ENCODE results near the gene ENPEP.

Gene ENPEP

DNA sequence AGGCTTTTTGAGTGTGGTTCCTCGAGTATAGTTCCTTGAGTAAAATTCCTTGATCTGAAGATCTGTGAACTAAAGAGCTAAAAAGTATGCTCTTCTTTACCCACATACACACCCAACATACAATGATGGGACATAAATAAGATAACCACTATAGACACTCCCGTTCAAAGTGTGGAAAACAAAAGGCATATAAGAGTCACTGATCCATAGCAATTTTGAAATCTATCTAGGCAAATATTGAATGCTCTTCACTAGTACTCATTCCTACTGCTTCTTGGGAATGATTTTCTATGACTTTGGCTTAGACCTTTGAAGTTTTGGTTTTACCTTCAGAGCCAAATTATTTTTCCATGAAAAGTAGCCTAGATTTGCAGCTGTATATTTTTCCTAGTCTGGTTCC is 120.5 kb downstream of the ENPEP start:
- no peaks in the 10 kb centered on the region for H3K27me3 ChIP-seq (ENCODE audit: control insufficient read depth, insufficient read depth, low read length, poor library complexity, severe bottlenecking)
- H3K4me3 ChIP-seq (ENCODE audit: insufficient read depth, low read depth, low read length), result no peak overlapping the region
- 92 to 94% methylated on average over 1 to 2 of the region's 2 CpGs for WGBS, 2 experiments
- no peaks in the 10 kb centered on the region for H3K9me3 ChIP-seq (ENCODE audit: control insufficient read depth, low read length)
- no peaks in the 10 kb centered on the region for H3K36me3 ChIP-seq (ENCODE audit: control insufficient read depth, insufficient read depth, low read length)
- no peak overlapping the region for H3K27ac ChIP-seq (ENCODE audit: insufficient read depth, low read depth, low read length, poor library complexity, severe bottlenecking)
- no peaks in the 10 kb centered on the region for H3K4me1 ChIP-seq (ENCODE audit: control insufficient read depth, insufficient read depth, low read length)

DNA sequence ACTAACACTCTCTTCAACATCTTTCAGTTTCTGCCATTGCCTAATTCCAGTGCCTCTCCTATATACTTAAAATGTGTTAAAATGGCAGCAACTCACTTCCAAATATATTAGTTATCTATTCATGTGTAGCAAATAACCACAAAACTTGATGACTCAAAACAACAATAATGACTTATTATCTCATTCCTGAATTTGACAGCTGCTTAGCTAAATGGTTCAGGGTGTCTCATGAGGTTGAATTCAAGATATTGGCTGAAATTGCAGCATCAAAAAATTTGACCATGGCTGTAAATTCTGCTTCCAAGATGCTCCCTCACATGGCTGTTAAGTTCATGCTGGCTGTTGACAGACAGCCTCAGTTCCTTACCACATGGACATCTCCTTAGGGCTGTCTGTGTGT is 121.6 kb downstream of the ENPEP start:
- Histone ChIP-seq H3K27me3 (ENCODE audit: control insufficient read depth, insufficient read depth, low read length, poor library complexity, severe bottlenecking) (no peaks in the 10 kb centered on the region), H3K27ac (ENCODE audit: insufficient read depth, low read depth, low read length, poor library complexity, severe bottlenecking) (no peak overlapping the region), H3K4me1 (ENCODE audit: control insufficient read depth, insufficient read depth, low read length) (no peaks in the 10 kb centered on the region), H3K36me3 (ENCODE audit: control insufficient read depth, insufficient read depth, low read length) (no peaks in the 10 kb centered on the region), H3K9me3 (ENCODE audit: control insufficient read depth, low read length) (no peaks in the 10 kb centered on the region), H3K4me3 (ENCODE audit: insufficient read depth, low read depth, low read length) (no peak overlapping the region)

DNA sequence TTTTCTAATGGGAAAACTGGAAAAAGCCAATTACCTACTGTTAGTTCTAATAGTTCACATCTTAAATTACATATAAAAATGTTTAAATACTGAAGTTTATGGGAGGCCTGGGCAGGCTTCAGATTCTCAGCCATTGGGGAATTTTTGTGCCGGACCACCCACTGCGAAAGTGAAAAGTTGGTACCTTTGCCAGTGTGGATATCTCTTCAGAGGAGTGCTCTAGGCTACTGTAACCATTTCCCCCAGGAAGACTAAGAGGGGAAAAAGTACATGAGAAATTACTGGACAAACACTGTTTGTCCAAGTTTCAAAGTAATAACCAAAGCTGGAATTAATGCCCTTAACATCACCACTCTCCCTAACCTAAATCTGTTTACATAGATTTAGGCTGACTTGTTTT is 126.1 kb downstream of the ENPEP start:
- H3K4me3 ChIP-seq (ENCODE audit: insufficient read depth, low read depth, low read length), result no peak overlapping the region
- no peaks in the 10 kb centered on the region for H3K27me3 ChIP-seq (ENCODE audit: control insufficient read depth, insufficient read depth, low read length, poor library complexity, severe bottlenecking)
- H3K9me3 ChIP-seq (ENCODE audit: control insufficient read depth, low read length), result no peaks in the 10 kb centered on the region
- WGBS, 2 experiments, result 97 to 100% methylated on average over 2 of the region's 2 CpGs
- H3K27ac ChIP-seq (ENCODE audit: insufficient read depth, low read depth, low read length, poor library complexity, severe bottlenecking), result no peak overlapping the region
- no peaks in the 10 kb centered on the region for H3K36me3 ChIP-seq (ENCODE audit: control insufficient read depth, insufficient read depth, low read length)
- no peaks in the 10 kb centered on the region for H3K4me1 ChIP-seq (ENCODE audit: control insufficient read depth, insufficient read depth, low read length)

DNA sequence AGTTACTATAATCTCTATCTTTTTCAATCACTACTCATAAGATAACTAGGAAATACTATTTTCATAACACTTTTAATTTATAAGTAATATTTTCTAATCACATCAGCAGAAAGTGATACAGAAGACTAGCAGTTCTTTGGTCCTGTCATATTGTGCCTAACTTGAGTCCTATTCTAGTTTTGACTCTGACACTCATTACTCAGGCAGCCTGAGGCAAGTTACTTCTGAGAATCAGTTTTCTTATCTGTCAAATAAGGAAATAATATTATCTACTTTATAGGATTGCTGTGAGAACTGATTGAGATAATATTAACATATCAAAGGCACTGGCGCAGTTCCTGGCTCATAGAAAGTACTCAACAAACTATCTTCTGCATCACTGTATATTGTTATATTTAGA is 129.1 kb downstream of the ENPEP start:
- WGBS, 2 experiments, result no CpG with 5 or more reads among the region's 1 CpG
- Histone ChIP-seq H3K27me3 (ENCODE audit: control insufficient read depth, insufficient read depth, low read length, poor library complexity, severe bottlenecking) (no peaks in the 10 kb centered on the region), H3K36me3 (ENCODE audit: control insufficient read depth, insufficient read depth, low read length) (no peaks in the 10 kb centered on the region)

DNA sequence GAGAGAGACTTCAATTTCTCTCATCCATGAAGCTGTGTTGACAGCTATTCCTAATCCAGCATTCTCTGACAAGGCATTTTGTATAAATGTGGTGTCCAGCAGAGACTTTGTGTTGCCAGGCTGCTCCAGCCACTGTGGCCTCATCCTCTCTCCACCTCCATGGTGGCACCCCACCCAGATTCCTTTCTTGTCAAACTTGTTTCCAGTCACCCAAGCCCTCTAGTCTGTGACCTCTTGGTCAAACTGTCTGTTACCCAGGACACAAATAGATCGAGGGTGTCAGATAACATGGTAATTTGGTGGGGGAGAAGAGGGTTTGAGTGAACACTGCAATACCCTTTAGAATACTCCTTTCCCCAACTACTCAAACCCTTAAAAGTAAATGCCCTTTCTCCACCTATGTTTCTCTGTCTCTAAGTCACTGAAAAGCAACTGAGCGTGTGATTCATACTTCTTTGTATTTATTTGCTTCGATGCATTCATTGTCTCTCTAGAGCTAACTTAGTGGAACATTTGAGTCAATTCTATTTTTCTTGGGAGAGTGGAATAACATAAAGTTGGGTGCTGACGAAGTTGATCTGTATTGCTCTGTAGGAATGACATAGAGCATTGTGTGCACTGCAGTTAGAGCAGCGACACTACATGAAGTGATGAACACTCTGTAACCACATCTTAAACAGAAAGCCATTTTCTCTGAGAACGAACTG is 133.2 kb downstream of the ENPEP start:
- Histone ChIP-seq H3K4me3 (ENCODE audit: insufficient read depth, low read depth, low read length) (no peak overlapping the region), H3K27me3 (ENCODE audit: control insufficient read depth, insufficient read depth, low read length, poor library complexity, severe bottlenecking) (peaks cover 40% of the 10 kb centered on the region), H3K36me3 (ENCODE audit: control insufficient read depth, insufficient read depth, low read length) (no peaks in the 10 kb centered on the region), H3K9me3 (ENCODE audit: control insufficient read depth, low read length) (no peaks in the 10 kb centered on the region), H3K27ac (ENCODE audit: insufficient read depth, low read depth, low read length, poor library complexity, severe bottlenecking) (no peak overlapping the region), H3K4me1 (ENCODE audit: control insufficient read depth, insufficient read depth, low read length) (peaks cover 11% of the 10 kb centered on the region)
- 81 to 82% methylated on average over 5 to 6 of the region's 6 CpGs for WGBS, 2 experiments

More for the DNA sequence above, 129.1 kb downstream of the ENPEP start:
- no peak overlapping the region for H3K4me3 ChIP-seq (ENCODE audit: insufficient read depth, low read depth, low read length)
- no peaks in the 10 kb centered on the region for H3K9me3 ChIP-seq (ENCODE audit: control insufficient read depth, low read length)
- H3K4me1 ChIP-seq (ENCODE audit: control insufficient read depth, insufficient read depth, low read length), result peaks cover 6% of the 10 kb centered on the region
- H3K27ac ChIP-seq (ENCODE audit: insufficient read depth, low read depth, low read length, poor library complexity, severe bottlenecking), result no peak overlapping the region

DNA sequence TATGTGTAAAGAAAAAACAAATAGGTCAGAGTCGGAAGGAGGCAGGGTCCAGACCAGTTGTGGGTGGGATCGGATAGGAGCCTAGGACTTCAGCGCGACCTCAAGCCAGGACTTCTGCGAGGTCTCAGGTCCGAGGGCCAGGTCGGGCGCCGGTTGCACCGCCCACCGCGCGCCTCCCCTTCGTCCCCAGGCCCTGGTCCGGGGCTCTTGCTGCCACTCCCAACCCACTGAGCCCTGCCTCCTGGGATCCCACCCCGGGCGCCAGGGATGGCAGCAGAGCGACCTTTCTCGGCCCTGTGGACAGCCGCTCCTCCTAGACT is 134.6 kb downstream of the ENPEP start:
- no peaks in the 10 kb centered on the region for H3K9me3 ChIP-seq (ENCODE audit: control insufficient read depth, low read length)
- WGBS, 2 experiments, result 91 to 93% methylated on average over 20 of the region's 20 CpGs
- H3K4me1 ChIP-seq (ENCODE audit: control insufficient read depth, insufficient read depth, low read length), result peaks cover 17% of the 10 kb centered on the region
- H3K27me3 ChIP-seq (ENCODE audit: control insufficient read depth, insufficient read depth, low read length, poor library complexity, severe bottlenecking), result peaks cover 53% of the 10 kb centered on the region
- no peak overlapping the region for H3K27ac ChIP-seq (ENCODE audit: insufficient read depth, low read depth, low read length, poor library complexity, severe bottlenecking)
- H3K4me3 ChIP-seq (ENCODE audit: insufficient read depth, low read depth, low read length), result no peak overlapping the region
- no peaks in the 10 kb centered on the region for H3K36me3 ChIP-seq (ENCODE audit: control insufficient read depth, insufficient read depth, low read length)

DNA sequence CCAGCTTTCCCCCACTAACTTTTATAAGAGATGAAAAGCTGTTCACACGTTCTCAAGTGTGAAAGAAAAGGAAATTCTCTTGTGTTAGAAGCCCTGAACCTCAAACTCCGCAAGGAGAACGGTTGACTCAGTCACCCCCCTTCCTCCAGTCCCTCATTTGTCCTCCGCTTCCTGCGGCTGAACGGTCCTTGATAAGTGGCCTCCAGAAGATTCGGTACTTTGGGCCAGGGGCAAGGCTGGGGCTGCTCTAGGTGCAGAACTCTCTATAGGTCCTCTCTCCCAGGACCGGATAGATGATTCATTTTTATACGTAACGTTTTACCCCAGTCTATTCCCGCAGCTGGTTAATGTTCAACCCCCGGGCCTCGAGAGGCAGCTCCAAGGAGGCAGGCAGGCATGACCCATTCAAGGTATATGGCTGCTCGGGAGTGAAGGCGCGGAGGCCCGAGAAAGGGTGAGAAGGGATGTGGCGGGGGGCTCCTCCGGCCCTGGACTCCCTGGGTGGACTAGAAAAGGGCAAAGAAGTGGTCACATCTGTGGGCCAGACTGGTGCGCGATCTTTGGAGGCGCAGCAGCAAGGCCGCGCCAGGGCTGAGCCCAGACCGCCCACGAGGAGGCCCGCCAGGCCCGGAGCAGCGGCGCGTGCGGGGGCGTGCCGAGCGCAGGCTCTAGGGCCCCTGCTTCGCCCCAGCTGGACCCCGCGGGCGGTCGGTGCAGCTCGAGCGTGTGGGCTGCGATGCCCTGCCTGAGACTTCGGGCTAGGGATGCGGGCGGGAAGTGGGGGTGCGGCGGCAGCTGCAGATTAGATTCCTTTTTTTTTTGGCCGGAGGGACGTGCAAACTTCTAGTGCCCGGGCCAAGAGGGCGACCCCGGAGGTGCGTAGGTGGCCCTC is 135.2 kb downstream of the ENPEP start:
- H3K4me1 ChIP-seq (ENCODE audit: control insufficient read depth, insufficient read depth, low read length), result peaks cover 19% of the 10 kb centered on the region
- H3K27ac ChIP-seq (ENCODE audit: insufficient read depth, low read depth, low read length, poor library complexity, severe bottlenecking), result no peak overlapping the region
- H3K36me3 ChIP-seq (ENCODE audit: control insufficient read depth, insufficient read depth, low read length), result no peaks in the 10 kb centered on the region
- 93% methylated on average over 54 of the region's 54 CpGs for WGBS, 2 experiments
- H3K9me3 ChIP-seq (ENCODE audit: control insufficient read depth, low read length), result no peaks in the 10 kb centered on the region
- no peak overlapping the region for H3K4me3 ChIP-seq (ENCODE audit: insufficient read depth, low read depth, low read length)
- peaks cover 60% of the 10 kb centered on the region for H3K27me3 ChIP-seq (ENCODE audit: control insufficient read depth, insufficient read depth, low read length, poor library complexity, severe bottlenecking)

DNA sequence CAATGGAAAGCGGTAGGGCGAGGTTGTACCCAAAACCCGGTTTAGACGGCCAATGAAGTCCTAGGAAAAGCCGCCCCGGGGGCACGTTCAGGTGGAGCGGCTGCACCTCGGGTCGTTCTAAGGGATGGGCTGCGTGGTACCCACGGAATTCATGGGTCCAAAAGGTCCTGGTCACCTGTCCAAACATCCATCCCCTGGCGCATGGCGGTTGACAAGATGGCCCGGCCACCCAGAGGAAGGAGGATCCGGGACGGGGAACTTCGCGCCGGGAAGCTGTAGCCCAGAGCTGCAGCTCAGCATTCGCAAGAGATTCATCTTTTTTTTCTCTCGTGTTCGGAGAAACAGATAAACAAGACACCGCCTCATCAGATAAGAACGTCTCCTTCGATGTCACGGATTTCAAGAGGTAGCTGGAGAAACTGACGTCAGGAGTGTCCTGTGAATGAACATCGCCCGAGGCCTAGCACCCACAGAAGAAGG is 136.1 kb downstream of the ENPEP start:
- Histone ChIP-seq H3K9me3 (ENCODE audit: control insufficient read depth, low read length) (no peaks in the 10 kb centered on the region), H3K4me1 (ENCODE audit: control insufficient read depth, insufficient read depth, low read length) (peaks cover 27% of the 10 kb centered on the region), H3K4me3 (ENCODE audit: insufficient read depth, low read depth, low read length) (no peak overlapping the region), H3K36me3 (ENCODE audit: control insufficient read depth, insufficient read depth, low read length) (no peaks in the 10 kb centered on the region), H3K27me3 (ENCODE audit: control insufficient read depth, insufficient read depth, low read length, poor library complexity, severe bottlenecking) (peaks cover 68% of the 10 kb centered on the region), H3K27ac (ENCODE audit: insufficient read depth, low read depth, low read length, poor library complexity, severe bottlenecking) (no peak overlapping the region)
- WGBS, 2 experiments, result 94 to 95% methylated on average over 30 of the region's 30 CpGs

DNA sequence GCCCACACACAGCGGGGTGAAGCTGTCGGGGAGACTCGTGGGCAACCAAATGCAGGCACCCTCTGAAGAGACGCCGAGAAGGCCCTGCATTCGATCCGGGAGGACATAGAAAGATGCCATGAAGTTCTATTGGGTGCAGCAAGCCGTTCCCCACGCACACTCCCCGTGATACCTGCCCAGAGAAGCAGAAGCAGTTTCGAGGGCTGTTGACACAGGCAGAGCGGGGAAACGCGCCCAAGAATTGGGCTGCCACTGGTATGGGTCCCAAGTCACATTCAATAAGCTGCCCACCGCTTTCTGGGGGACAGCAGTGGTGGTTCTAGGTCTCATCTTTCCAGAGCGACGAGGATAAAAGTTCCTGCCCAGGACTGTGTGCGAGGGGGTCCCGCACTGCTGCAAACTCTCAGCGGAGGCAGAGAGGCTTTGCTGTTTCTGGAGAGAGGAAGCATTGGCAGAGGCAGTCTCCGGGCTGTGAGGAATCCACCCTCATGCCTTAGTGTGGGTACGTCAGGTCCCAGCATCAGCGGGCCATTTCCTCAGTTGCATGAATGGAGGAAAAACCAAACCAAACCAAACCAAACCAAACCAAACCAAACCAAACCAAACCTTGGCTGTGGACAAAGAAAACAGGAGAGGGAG is 136.8 kb downstream of the ENPEP start:
- H3K4me1 ChIP-seq (ENCODE audit: control insufficient read depth, insufficient read depth, low read length), result peaks cover 34% of the 10 kb centered on the region
- no peaks in the 10 kb centered on the region for H3K9me3 ChIP-seq (ENCODE audit: control insufficient read depth, low read length)
- WGBS, 2 experiments, result 81 to 84% methylated on average over 22 to 23 of the region's 23 CpGs
- H3K27me3 ChIP-seq (ENCODE audit: control insufficient read depth, insufficient read depth, low read length, poor library complexity, severe bottlenecking), result peaks cover 75% of the 10 kb centered on the region
- no peak overlapping the region for H3K4me3 ChIP-seq (ENCODE audit: insufficient read depth, low read depth, low read length)
- H3K36me3 ChIP-seq (ENCODE audit: control insufficient read depth, insufficient read depth, low read length), result no peaks in the 10 kb centered on the region
- H3K27ac ChIP-seq (ENCODE audit: insufficient read depth, low read depth, low read length, poor library complexity, severe bottlenecking), result no peak overlapping the region

DNA sequence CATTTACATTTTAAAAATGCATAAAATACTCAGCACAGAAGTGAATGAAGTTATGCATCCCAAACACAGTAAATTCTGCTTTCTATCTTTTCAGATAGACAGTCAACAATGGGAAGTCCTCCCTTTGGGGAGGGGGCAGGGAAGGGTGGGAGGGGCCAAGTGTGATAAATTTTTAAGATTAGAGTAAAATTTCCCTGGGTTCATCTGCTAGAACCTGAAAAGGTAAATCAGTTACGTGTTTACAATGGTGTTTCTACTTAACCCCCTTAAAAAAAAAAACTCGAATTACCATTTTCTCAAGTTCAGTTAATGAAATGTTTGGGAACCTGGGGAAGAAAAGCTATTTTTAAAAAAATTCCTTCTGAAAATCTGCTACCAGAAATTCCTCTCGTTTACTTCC is 137.8 kb downstream of the ENPEP start:
- no peaks in the 10 kb centered on the region for H3K9me3 ChIP-seq (ENCODE audit: control insufficient read depth, low read length)
- H3K27ac ChIP-seq (ENCODE audit: insufficient read depth, low read depth, low read length, poor library complexity, severe bottlenecking), result no peak overlapping the region
- no peaks in the 10 kb centered on the region for H3K36me3 ChIP-seq (ENCODE audit: control insufficient read depth, insufficient read depth, low read length)
- H3K27me3 ChIP-seq (ENCODE audit: control insufficient read depth, insufficient read depth, low read length, poor library complexity, severe bottlenecking), result peaks cover 85% of the 10 kb centered on the region
- H3K4me1 ChIP-seq (ENCODE audit: control insufficient read depth, insufficient read depth, low read length), result peaks cover 36% of the 10 kb centered on the region
- H3K4me3 ChIP-seq (ENCODE audit: insufficient read depth, low read depth, low read length), result no peak overlapping the region
- WGBS, 2 experiments, result 0 to 14% methylated on average over 1 to 3 of the region's 3 CpGs
